GM19372 (cell line): Measurements from ENCODE around the gene HSF5.

Experiments
- ATAC-seq: cut with Tn5 transposase; IDR thresholded peaks from one replicate; pipeline ENCODE4 v1.9.1; 2021; ENCODE audit warnings: mild to moderate bottlenecking, low read depth, moderate library complexity; ENCODE audit not compliant: unreplicated experiment

The HSF5 gene

GRCh38 chr17:58391302-58391984 lies 96.8 kb downstream of the HSF5 start:
- no peak for ATAC-seq

- ATAC-seq, result no peak
Observed at GRCh38 chr17:58390884-58391283, 97.3 kb downstream of the HSF5 start.

- ATAC-seq, result no peak
Observed at GRCh38 chr17:58388302-58389190, 99.7 kb downstream of the HSF5 start.

GRCh38 chr17:58387834-58388233 lies 100.4 kb downstream of the HSF5 start:
- no peak for ATAC-seq

- no peak for ATAC-seq
Observed at GRCh38 chr17:58386708-58387107, 101.5 kb downstream of the HSF5 start.

- ATAC-seq, result no peak
Observed at GRCh38 chr17:58385359-58385899, 102.8 kb downstream of the HSF5 start.

GRCh38 chr17:58384897-58385296 lies 103.3 kb downstream of the HSF5 start:
- no peak for ATAC-seq

GRCh38 chr17:58383892-58384462 lies 104.2 kb downstream of the HSF5 start:
- ATAC-seq, result no peak

- no peak for ATAC-seq
Observed at GRCh38 chr17:58382872-58383242, 105.4 kb downstream of the HSF5 start.

GRCh38 chr17:58382108-58382871 lies 105.9 kb downstream of the HSF5 start:
- ATAC-seq, result no peak

- ATAC-seq, result no peak
Observed at GRCh38 chr17:58381124-58382035, 106.8 kb downstream of the HSF5 start.

GRCh38 chr17:58380207-58381123 lies 107.7 kb downstream of the HSF5 start:
- no peak for ATAC-seq

GRCh38 chr17:58379511-58379824 lies 108.7 kb downstream of the HSF5 start:
- ATAC-seq, result no peak

- ATAC-seq, result no peak
Observed at GRCh38 chr17:58378733-58379510, 109.3 kb downstream of the HSF5 start.

GRCh38 chr17:58377661-58378060 lies 110.5 kb downstream of the HSF5 start:
- ATAC-seq, result no peak

- ATAC-seq, result no peak
Observed at GRCh38 chr17:58377093-58377601, 111.1 kb downstream of the HSF5 start.

- ATAC-seq, result no peak
Observed at GRCh38 chr17:58376472-58377000, 111.7 kb downstream of the HSF5 start.
